ENCODE results near the gene SCAMP2.

SCAMP2 gene

DNA sequence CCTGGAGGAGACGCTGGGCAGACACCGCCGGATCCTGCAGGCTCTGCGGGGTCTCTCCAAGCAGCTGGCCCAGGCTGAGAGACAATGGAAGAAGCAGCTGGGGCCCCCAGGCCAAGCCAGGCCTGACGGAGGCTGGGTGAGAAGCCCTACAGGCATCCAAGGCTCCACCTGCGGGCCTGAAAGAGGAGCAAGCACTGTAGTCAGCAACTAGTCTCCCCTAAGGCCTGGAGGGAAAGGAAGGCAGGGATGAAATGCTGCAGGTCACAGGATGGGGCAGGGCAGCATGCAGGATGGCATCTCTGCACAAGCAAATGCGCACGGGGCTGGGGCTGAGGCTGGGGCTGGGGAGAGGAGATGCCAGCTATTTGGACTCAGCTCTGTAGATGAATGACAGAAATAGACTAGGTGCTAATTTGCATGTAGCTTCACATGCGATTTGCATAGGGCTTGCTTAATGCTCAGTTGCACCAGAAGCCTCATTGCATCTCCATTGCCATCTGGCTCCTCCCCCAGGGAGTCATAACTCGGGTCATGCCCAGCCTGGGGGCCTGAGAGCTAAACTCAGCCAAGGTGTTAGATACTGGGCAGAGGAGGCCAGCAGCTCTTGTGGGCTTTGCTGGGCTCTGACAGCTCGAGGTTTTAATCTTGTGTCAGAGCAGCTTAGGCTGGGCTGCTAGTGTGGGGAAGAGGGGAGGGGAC is 51.9 kb downstream of the SCAMP2 start:
- DNase-seq (ENCODE audit: low read depth in 2 of 2) = no peak

GRCh38 chr15:74820056-74820455 is 53.1 kb downstream of the SCAMP2 start:
- no peak for DNase-seq (ENCODE audit: low read depth in 2 of 2)

- DNase-seq (ENCODE audit: low read depth in 2 of 2) = no peak
Observed at GRCh38 chr15:74817370-74817737, 55.8 kb downstream of the SCAMP2 start.

- no peak for DNase-seq (ENCODE audit: low read depth in 2 of 2)
Observed at GRCh38 chr15:74816624-74817369, 56.4 kb downstream of the SCAMP2 start.

- no peak for DNase-seq (ENCODE audit: low read depth in 2 of 2)
Observed at GRCh38 chr15:74815961-74816360, 57.2 kb downstream of the SCAMP2 start.

DNA sequence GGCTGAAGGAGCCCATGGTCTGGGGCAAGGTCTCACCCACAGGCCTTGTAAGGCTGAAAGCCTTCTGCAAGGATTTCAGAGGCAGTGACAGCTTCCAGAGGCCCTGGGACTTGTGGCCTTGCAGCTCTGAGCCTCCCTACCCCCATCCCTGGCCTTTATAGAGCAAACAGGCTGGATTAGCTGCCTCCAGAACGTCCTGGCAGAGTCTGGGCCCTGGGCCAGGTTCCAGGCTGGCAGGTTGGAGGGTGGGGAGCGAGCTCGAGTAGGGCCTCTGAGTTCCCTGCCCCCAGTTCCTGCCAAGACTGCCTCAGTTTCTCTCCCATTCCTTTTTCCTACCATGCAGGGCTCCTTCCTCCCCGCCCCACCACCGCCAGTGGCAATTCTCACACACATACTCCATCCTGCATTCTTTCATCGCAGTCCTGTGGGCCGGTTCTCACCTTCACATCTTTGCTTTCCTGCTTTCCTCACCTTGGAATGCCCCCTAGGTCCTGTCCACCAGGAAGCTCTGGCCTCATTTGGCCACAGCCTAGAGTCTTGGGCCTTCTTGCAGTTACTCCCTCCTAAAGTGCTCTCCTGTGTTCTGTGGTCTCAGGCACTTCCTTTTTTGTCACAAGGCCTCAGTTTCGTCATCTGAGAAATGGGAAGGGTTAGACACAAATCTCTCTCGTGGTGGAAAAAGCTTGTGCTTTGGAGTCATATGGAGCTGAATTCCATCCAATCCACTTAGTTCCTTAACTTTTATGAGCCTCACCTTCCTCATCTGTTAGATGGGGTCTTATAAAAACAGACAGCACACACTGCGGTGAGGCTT is 57.8 kb downstream of the SCAMP2 start:
- DNase-seq (ENCODE audit: low read depth in 2 of 2) = no peak

DNA sequence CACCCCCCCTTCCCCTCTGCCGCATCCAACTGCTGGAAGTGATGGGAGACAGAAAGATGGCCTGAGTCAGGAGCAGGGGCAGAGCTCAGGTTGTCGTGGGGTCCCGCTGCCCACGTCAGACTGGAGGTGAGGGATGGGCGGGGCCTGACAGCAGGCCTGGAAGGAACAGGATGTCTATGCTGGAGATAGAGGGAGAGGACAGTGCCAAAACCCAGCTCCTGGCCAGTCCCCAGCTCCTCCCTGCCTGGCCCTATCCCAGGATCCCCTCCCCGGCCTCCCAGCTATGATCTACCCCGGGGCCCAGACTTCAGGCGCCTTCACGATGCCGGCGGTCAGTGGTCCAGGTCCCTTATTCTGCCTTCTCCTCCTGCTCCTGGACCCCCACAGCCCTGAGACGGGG is 60.6 kb downstream of the SCAMP2 start, which contains the start of gene LMAN1L:
Gene LMAN1L (plus strand): TSS at position 303 of the 400 bp plus-strand sequence. CDS start 20 bp downstream, at position 323.
- DNase-seq (ENCODE audit: low read depth in 2 of 2) = no peak

DNA sequence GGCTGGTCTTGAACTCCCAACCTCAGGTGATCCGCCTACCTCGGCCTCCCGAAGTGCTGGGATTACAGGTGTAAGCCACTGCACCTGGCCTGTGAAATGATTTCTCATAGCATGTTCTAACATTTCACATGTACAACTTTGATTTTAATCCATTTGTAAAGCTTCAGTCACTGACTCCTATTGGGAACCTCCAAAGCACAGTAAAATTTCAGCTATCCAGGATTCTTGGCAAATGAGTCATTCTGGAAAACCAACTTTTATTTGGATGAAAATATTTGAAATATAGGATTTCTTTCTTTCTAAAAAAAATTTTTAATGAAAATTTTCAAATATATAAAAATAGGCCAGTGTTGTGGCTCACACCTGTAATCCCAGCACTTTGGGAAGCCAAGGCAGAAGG is 63.2 kb downstream of the SCAMP2 start:
- no peak for DNase-seq (ENCODE audit: low read depth in 2 of 2)

DNA sequence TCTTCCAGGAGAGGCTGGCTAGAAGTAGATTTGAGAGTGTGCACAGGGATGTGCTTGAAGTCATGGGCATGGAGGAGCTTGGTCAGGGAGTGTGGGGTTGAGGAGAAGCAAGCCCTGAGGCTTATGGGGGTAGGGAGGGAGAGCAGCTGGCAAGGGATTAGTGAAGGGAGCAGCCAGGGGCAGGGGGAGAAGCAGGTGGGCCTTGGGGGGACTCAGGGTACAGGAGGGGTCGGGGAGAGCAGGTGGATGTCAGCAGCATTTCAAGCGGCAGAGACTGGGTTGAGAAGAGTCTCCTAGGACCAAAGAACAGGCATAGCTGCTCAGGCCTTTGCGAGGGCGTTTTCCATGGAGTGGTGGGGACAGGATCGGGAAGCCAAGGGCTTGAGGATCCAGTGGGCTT is 63.9 kb downstream of the SCAMP2 start:
- DNase-seq (ENCODE audit: low read depth in 2 of 2) = no peak

GRCh38 chr15:74808840-74809229 is 64.3 kb downstream of the SCAMP2 start:
- DNase-seq (ENCODE audit: low read depth in 2 of 2) = no peak

DNA sequence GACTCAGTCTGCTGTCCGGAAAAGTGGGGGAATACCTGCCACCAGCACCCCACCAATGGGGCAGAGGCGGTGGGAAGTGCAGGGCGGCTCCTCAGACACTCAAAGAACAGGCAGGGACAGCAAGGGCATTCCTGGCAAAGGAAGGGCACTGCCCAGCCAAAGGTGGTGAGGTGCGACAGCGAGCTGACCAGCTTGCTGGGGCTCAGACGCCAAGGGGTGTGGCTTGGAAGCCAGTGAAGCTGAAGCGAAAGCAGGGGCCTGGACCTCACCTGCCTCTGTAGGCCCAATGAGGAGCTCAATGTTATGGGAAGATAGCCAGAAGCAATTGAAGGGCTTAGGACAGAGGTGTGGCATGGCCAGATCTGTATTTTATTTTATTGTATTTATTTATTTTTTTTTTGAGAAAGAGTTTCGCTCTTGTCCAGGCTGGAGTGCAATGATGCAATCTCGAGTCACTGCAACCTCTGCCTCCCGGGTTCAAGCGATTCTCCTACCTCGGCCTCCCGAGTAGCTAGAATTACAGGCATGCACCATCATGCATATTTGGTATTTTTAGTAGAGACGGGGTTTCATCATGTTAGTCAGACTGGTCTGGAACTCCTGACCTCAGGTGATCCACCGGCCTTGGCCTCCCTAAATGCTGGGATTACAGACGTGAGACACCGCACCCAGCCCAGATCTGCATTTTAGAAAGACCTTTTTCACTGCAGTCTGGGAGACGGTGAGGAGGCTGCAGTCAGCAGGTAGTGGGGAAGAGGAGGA is 64.9 kb downstream of the SCAMP2 start:
- DNase-seq (ENCODE audit: low read depth in 2 of 2) = no peak

DNA sequence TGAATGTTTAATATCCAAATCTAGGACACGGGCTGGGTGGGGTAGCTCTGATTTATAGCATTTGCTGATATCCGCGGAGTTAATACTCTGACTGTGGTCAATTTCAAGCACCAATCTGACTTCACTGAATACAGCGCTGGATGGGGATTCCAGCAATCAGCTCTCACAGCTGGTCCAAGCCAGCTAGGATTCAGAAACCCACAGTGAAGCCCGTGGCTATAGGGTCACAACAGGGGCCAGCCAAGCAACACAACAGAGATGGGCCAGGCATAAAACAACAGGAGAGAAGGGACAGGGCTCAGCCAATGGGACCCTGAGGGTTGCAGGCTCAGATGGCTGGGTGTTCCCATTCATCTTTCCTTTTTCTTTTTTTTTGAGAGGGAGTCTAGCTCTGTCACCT is 65.9 kb downstream of the SCAMP2 start:
- no peak for DNase-seq (ENCODE audit: low read depth in 2 of 2)

- DNase-seq (ENCODE audit: low read depth in 2 of 2) = no peak
Observed at GRCh38 chr15:74804935-74805334, 68.2 kb downstream of the SCAMP2 start.

DNA sequence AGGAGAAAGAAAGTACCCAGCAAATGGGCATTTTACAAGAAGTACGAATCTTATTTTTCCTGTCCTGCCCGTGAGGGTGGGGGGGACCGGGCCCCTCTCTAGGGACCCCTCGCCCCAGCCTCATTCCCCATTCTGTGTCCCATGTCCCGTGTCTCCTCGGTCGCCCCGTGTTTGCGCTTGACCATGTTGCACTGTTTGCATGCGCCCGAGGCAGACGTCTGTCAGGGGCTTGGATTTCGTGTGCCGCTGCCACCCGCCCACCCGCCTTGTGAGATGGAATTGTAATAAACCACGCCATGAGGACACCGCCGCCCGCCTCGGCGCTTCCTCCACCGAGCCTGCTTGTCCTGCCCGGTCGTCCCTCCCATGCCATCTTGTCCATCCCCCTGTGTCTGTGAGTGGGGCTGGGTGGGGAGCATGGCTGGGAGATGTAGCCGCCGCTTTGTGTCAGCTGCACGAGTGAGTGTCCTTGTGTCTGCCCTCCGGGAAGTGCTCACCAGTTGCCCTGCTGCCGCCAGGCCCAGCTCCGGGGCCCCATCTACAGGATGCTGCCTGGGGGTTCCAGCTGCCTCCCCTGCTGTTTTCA is 70.2 kb downstream of the SCAMP2 start:
- no peak for DNase-seq (ENCODE audit: low read depth in 2 of 2)

DNA sequence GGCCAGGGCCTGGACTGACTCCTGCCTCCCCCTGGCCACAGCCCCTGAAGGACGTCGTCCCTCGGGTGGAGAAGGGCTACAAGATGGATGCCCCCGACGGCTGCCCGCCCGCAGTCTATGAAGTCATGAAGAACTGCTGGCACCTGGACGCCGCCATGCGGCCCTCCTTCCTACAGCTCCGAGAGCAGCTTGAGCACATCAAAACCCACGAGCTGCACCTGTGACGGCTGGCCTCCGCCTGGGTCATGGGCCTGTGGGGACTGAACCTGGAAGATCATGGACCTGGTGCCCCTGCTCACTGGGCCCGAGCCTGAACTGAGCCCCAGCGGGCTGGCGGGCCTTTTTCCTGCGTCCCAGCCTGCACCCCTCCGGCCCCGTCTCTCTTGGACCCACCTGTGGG is 70.9 kb downstream of the SCAMP2 start:
- DNase-seq (ENCODE audit: low read depth in 2 of 2) = no peak

DNA sequence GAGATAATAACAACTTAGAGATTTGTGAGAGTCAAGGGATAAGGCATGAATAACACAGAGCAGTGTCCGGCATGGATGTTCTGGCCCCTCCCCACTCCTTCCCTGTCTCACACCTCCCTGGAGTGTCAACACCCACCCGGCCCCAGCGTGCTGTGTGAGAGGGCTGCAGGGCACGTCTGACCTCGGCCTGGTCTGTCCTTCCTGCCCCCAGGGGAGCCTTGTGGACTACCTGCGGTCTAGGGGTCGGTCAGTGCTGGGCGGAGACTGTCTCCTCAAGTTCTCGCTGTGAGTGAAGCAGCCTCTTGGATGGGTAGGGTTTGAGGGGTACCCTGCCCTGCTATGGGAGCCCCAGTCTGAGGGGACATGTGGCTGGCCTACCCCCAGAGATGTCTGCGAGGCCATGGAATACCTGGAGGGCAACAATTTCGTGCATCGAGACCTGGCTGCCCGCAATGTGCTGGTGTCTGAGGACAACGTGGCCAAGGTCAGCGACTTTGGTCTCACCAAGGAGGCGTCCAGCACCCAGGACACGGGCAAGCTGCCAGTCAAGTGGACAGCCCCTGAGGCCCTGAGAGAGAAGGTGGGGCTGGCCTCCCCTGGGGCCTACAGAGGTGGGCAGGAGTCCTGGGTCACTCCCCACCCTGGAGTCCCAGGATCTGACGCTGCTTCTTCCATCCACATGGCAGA is 71.7 kb downstream of the SCAMP2 start:
- DNase-seq (ENCODE audit: low read depth in 2 of 2) = no peak

DNA sequence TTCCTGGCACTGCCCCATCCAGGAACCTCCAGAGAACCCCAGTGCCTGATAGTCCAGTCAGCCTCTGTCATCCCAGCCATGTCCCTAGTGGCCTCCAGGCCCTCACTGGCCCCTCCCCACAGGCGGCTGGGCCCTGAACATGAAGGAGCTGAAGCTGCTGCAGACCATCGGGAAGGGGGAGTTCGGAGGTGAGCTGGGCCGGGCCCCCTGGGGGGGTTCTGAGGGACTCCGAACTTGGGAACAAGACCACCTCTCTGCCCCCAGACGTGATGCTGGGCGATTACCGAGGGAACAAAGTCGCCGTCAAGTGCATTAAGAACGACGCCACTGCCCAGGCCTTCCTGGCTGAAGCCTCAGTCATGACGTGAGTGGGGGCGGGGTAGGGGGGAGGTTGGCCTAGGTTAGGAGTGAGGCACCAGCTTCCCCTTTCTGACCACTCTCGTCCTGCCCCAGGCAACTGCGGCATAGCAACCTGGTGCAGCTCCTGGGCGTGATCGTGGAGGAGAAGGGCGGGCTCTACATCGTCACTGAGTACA is 72.5 kb downstream of the SCAMP2 start:
- no peak for DNase-seq (ENCODE audit: low read depth in 2 of 2)

DNA sequence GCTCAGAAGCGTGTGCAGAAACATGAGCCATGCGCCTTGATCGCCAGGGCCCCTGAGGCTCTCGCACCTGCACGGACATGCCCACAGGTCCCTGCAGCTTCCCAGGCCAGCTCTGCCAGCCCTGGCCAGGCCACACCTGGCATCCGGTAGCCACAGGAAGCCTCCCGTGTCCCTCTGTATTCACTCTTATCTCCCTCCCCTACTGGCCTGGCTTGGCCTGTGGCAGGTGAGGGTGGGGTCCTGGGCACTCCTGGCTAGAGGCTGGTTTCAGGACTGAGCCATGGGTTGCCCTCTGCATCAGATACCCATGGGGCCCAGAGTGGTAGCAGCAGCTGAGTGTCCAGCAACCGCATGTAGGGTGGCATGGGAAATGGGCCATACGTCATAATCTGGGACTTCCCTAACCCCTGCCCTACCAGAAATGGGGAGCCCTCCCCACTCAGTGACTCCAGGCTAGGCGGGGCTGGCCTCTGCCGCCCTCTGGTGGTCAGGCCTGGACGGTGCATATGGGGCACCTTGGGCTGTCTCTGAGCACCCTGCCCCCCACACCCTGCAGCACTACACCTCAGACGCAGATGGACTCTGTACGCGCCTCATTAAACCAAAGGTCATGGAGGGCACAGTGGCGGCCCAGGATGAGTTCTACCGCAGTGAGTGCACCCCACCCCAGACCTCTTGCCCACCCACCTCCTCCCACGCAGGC is 73.2 kb downstream of the SCAMP2 start:
- peak; percentile 79 to 80 for DNase-seq (ENCODE audit: low read depth in 2 of 2)

GRCh38 chr15:74799255-74799855 is 73.8 kb downstream of the SCAMP2 start:
- DNase-seq (ENCODE audit: low read depth in 2 of 2) = no peak

Data from activated CD4-positive, alpha-beta T cell treated with anti-CD3 and anti-CD28 coated beads for 24 hours (primary cell).